WTC11 (cell line): ENCODE results near the gene ZCWPW1.

Experiments used
- HMGXB4 ChIP-seq: sonication (generic); formaldehyde crosslinking; IDR thresholded peaks from 2 replicates; pipeline ENCODE4 v1.8.1; 2023; ENCODE audit warnings: mild to moderate bottlenecking, moderate library complexity, missing genetic modification reagents
- JUN ChIP-seq: sonication (generic); formaldehyde crosslinking; IDR thresholded peaks from 2 replicates; pipeline ENCODE4 v1.8.0; 2023; ENCODE audit warnings: mild to moderate bottlenecking, missing genetic modification reagents
- ZBTB21 ChIP-seq: sonication (generic); formaldehyde crosslinking; IDR thresholded peaks from 2 replicates; pipeline ENCODE4 v1.8.1; 2023; ENCODE audit warnings: mild to moderate bottlenecking, missing genetic modification reagents, borderline replicate concordance
- ZNF121 ChIP-seq: sonication (generic); formaldehyde crosslinking; IDR thresholded peaks from 2 replicates; pipeline ENCODE4 v1.8.0; 2023; ENCODE audit warnings: missing genetic modification reagents
- ZNF317 ChIP-seq: sonication (generic); formaldehyde crosslinking; IDR thresholded peaks from 2 replicates; pipeline ENCODE4 v1.8.1; 2023; ENCODE audit warnings: low read depth, mild to moderate bottlenecking, moderate library complexity, missing genetic modification reagents, borderline replicate concordance
- TF ChIP-seq, protein P1 (sequence below): fragments of 200-600 bp; IDR thresholded peaks from 2 replicates; pipeline ENCODE4 v1.8.0; 2022; ENCODE audit warnings: antibody characterized with exemption
- TF ChIP-seq, protein P2 (sequence below): sonication (generic); formaldehyde crosslinking; IDR thresholded peaks from 2 replicates; pipeline ENCODE4 v1.8.1; 2022; ENCODE audit warnings: mild to moderate bottlenecking, missing genetic modification reagents, moderate library complexity, borderline replicate concordance

DNA sequence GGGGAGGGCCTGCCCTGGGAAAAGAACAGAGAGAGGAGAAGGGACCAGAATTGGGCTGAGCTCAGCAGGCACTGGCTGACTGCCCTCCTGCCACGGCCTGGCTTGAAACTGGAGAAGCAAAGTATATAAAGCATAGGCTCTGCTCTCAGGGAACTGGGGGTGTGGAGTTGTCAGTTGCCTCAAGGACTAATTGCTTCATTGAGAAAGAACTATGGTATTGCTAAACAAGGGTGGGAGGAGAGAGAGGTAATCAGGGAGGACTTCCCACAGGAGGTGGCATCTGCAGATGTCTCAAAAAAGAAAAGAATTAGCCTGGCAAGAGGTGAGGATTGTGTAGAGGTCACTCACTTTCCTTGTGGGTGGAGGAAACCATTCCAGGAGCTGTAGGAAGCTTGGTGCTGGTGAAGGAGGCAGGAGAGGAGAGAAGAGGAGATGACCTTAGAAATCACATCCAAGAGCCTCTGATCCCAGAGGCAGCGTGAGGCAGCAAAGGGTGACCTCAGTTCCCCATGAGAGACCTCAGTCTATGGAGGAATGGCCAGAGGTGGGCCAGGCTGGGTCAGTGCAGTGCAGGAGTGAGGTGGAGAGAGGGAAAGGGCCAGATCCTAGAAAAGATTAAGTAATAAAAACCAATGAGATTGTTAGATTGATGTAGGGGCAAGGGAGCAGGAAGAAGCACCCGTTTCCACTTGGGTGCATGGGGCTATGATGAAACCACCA is 68.2 kb downstream of the ZCWPW1 start:
- TF ChIP-seq ZBTB21 (CRISPR knock-in tag): no peak
- TF ChIP-seq, protein P1, sequence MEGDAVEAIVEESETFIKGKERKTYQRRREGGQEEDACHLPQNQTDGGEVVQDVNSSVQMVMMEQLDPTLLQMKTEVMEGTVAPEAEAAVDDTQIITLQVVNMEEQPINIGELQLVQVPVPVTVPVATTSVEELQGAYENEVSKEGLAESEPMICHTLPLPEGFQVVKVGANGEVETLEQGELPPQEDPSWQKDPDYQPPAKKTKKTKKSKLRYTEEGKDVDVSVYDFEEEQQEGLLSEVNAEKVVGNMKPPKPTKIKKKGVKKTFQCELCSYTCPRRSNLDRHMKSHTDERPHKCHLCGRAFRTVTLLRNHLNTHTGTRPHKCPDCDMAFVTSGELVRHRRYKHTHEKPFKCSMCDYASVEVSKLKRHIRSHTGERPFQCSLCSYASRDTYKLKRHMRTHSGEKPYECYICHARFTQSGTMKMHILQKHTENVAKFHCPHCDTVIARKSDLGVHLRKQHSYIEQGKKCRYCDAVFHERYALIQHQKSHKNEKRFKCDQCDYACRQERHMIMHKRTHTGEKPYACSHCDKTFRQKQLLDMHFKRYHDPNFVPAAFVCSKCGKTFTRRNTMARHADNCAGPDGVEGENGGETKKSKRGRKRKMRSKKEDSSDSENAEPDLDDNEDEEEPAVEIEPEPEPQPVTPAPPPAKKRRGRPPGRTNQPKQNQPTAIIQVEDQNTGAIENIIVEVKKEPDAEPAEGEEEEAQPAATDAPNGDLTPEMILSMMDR: no peak
- TF ChIP-seq ZNF121: no peak
- no peak for TF ChIP-seq JUN (CRISPR knock-in tag)
- no peak for TF ChIP-seq HMGXB4
- no peak for TF ChIP-seq ZNF317 (CRISPR knock-in tag)
- TF ChIP-seq, protein P2, sequence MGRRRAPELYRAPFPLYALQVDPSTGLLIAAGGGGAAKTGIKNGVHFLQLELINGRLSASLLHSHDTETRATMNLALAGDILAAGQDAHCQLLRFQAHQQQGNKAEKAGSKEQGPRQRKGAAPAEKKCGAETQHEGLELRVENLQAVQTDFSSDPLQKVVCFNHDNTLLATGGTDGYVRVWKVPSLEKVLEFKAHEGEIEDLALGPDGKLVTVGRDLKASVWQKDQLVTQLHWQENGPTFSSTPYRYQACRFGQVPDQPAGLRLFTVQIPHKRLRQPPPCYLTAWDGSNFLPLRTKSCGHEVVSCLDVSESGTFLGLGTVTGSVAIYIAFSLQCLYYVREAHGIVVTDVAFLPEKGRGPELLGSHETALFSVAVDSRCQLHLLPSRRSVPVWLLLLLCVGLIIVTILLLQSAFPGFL (CRISPR knock-in tag): no peak
